ENCODE measurements around the gene TRAPPC3.
"Not testable (repeated sequence)": the region's sequence is repeated elsewhere in the genome, so short reads cannot be mapped to it uniquely, and the experiment has no call there.

TRAPPC3 gene

GRCh38 chr1:36166136-36166535 is 16.9 kb upstream of the TRAPPC3 start:
- no peak for DNase-seq

- no peak for DNase-seq
These were observed 15.9 kb upstream of the TRAPPC3 start for GRCh38 chr1:36165145-36165544.

DNA sequence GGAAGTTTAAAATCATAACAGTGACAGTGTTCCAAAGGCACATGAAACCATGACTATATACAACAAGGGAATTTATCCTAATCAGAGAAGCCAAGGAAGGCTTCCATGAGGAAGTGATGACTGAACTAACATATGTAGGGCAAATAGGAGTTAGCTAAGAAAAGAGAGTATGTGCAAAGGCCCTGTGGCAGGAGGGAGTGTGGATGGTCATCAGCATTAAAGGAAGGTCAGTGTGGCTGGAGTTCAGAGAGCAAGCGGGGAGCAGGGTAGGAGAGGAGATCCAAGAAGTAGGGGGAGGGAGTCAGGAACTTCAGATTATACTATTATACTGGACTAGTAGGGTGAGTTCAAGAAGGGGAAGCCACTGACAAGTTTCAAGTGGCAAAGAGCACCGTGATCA is 15.1 kb upstream of the TRAPPC3 start:
- no peak for DNase-seq

DNA sequence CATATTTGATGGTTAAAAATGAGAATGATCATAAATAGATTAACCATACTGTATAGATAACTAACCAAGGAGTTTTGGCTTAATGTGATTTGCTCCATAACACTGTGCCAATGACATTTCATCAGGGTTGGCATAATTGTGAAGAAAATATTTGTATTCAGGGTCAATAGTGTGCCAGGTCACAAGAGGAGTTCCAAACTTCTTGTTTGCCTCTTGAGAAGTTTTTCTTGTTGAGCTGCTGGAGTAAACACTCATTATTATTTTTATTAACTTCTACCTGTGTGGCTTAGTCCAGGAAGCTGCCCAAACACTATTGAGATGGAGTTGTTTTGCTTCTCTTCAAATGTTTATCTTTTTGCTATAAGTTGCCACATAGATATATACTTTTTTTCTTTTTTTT is 14.1 kb upstream of the TRAPPC3 start:
- no peak for DNase-seq

GRCh38 chr1:36162680-36163239 is 13.5 kb upstream of the TRAPPC3 start:
- DNase-seq: no peak

DNA sequence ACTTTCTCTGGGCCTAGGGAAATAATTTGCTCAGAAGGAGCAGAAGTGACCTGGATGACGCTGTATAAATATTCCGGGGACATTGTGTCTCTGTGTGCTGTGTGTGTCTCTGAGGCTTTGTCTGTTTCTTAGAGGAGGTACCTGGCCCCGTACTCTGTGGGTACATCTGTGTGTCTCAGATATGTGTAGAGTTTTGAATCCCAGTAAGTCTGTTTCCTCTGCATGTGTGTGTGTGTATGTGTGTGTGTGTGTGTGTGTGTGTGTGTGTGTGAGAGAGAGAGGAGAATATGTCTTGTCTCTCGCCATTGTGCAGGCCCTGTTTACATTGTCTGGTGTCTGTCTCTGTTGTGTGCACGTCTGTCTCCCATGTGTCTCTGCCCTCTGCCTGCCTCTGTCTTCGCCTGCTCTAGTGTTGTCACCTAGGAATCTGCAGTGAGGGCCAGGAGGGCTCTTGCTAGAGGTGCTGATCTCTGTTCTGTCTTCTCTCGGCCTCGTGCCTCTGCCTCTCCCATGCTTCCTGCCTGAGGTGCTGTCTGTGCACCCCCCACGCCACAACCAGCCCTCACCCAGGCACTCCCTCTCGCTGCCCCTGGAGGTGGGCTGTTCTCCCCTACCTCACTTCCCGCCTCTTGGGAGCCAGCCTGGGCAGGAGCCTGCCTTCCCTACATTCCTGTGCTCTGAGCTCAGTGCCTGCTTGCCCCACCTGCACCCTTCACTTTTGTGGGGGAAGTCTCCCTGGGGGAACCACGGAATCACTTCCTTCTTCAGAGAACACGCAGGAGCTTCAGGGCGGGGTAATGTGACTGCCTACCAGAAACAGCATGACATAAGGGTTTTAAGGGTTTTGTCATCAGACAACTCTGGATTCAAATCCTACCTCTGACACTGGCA is 12.6 kb upstream of the TRAPPC3 start:
- peak; percentile 44 to 50 for DNase-seq

DNA sequence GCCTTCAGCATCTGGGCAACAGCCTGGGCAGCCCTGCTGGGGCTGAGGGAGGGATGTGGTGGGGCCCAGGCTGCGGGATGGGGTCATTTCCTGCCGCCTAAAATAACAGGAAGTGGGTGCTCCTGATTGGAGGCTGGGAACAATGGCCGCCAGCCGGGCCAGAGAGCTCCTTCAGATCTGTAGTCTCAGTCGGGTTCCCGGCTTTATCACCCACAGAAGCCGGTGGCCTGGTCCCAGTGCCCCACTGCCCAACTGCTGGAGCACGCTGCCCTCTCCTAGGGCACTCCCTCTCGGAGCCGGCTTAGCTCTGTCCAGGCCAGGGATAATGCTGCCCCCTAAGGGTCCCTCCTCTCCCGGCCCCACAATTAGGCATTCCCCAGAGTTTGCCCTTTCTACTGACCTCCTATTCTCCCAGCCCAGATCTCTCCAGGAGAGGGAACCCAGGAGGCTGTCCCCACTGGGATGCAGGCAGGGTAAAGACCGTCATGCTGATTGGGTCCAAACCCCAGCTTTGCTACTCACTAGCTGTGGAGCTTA is 11.7 kb upstream of the TRAPPC3 start:
- peak; percentile 69 to 78 for DNase-seq

GRCh38 chr1:36160388-36160948 is 11.2 kb upstream of the TRAPPC3 start:
- DNase-seq: no peak

DNA sequence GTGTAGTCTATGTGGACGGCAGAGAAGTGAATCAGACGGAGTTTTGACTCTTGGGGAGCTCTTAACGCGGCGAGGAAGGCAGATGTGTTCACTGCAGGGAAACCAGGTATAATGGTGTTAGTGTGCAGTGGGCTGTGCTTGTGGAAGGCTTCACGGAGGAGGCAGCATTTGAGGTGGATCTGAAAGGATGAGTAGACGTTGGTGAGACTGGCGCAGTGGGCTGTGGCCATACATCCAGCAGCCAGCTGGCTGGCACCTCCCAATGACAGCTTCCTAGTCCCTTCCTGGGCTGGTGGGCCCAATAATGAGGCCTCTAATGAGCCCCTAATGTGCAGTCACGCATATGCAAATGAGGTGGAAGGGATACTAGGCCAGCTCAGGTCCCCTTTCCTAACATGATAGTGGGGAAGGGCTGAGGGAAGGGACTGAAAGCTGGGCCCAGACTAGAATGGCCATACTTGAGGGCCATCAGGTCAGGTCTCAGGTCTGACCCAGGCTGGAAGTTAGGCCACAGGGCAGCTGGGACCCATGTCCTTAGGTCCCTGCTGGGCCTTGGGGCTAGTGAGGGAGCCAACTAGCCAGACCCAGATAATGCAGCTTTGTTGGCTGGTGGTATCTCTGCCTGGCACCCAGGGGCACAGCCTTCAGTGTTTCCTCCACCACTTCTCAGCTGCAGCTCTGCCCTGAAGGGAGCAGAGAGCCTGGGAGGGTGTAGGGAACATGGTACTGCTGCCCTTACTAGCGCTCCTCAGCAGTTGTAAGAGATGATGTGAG is 10.5 kb upstream of the TRAPPC3 start:
- peak in 1 of 2 donors; percentile 26 for DNase-seq

- not testable (repeated sequence) for DNase-seq
These were observed 9.6 kb upstream of the TRAPPC3 start for GRCh38 chr1:36158827-36159252.

- no peak for DNase-seq
These were observed 8.9 kb upstream of the TRAPPC3 start for GRCh38 chr1:36157973-36158826.

DNA sequence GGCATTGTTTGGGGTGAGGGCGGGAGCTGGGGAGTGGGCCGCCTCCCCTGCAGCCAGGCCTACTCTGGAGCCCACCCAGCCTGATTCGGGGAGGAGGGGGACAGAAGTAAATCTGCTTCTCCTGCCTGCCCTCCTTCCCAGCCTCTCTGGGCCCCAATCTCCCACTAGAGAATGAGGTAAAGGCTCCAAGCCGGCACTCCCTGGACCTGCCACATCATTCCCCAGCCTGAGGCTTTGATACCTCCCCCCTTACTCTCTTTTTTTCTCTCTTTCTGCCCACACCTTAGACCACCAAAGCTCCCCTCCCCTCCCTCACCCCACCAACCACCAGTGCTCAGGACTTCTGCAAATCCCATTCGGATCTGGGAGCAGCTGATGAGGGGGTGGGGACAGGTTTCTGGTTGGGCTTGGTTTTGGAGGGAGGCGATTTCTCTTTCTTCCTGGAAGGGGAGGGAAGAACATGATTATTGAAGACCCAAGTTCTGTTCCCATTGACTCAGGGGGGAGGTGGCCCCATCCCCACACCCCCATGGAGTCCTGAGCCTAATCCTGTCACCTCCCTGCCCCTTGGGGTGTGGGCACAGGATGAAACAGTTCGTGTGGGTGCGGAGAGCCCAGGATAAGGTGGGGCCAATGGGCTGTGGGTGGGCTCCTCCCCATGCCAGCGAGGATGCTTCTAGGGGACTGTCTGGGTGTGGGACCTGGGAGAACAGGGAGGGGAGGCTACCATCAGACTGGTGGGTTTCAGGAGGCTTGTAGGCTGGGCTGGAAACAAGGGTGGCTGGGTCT is 8.0 kb upstream of the TRAPPC3 start:
- peak in 1 of 2 donors; percentile 27 for DNase-seq

DNA sequence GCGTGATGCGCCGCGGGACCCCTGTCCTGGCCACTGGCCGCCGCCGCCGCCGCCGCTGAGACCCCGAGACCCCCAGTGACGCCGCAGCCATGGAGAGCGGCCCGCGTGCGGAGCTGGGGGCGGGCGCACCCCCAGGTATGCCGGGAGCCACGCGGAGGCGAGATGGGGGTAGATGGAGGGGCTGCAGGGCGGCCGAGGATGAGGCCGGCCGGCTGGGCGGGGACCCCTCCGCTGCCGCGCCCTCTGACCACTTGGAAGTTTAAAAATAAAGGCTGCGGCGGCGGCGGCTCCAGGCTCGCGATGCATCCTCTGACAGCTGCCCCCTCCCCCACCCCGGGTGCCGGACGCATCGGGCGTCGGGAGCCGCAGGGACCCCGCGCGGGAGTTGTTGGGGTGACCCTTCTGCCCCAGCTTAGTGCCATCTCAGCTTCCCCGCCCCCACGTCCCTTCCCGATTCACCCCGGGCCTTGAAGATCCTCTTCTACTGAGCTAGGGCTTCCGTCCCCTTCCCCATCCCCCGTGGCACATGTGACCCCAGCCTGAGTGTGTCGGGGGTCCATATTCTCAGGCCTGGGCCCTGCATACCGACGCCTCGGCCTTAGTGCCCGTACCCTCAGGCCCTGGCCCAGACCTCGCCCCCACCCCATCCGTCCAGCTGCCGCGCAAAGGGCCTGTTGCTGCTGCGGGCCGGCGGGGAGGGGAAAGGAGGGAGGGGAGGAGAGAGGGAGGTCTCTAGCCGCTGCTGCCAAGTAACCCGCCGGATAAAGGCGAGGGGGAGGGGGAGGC is 7.2 kb upstream of the TRAPPC3 start:
- peak; percentile 71 to 72 for DNase-seq

GRCh38 chr1:36155408-36156328 is 6.4 kb upstream of the TRAPPC3 start, which contains the start of gene MAP7D1:
MAP7D1 (plus strand) TSS chr1:36156160; CDS start chr1:36156418, 258 bp downstream.
- DNase-seq: peak; percentile 85 to 86

GRCh38 chr1:36154765-36155407 is 5.6 kb upstream of the TRAPPC3 start:
- peak in 1 of 2 donors; percentile 14 for DNase-seq

- no peak for DNase-seq
These were observed 5.0 kb upstream of the TRAPPC3 start for GRCh38 chr1:36154335-36154734.

DNA sequence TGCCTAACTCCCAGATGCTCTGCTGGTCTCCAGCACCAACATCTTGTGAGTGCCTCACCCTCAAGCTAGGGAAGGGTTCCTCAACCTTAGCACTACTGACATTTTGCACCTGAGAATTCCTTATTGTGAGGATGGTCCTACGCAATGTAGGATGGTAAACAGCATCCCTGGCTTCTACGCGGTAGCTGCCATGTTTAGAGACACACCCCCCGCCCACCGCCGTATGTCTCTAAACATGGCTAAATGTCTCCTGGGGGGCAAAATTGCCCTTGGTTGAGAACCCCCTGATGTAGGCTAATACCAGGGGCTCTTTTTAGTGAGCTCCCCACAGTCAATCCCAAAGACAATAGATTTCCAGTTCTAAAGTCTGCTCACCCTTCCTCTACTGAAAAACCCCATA is 4.2 kb upstream of the TRAPPC3 start:
- no peak for DNase-seq

DNA sequence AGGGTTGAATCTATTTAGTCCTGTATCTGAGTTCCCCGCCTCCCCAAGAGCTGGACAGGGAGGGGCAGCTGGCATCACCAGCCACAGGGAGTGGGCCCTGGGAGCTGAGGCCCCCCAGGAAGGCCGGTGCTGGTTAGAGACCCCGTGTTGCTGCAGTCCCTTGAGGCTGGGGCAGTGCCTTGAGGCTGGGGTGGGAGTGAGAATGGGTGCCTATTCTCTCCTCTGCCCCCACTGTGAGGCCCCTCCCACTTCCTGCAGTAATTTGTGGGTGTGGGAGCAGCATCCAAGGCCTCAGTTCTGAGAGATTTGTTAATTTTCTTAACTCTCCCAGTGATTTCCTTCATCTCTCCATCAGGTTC is 2.5 kb upstream of the TRAPPC3 start:
- DNase-seq: peak; percentile 55 to 57
